ENCODE measurements around the gene CHRNA4.

Gene CHRNA4

DNA sequence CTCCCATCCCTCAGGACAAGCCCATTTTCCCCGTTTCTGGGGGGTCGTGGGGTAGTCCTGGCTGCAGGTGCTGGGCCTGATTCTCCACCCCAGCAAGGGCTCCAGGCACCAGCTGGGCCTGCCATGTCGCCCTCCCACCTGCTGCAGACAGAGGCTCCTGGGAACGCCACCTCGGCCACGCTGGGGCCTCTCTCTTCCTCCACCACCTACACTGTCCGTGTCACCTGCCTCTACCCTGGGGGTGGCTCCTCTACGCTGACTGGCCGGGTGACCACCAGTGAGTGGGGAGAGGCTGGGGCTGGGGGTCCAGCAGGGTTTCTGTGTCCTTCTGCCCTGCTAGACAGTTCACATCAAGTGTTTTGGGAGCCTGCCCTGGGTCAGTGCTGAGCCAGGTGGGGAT lies 48.9 kb downstream of the CHRNA4 start:
- no peak overlapping the region for H3K27ac ChIP-seq
- TF ChIP-seq ZFX (IDR thresholded peaks at IDR 0.05), result no peak
- TF ChIP-seq, protein P1, sequence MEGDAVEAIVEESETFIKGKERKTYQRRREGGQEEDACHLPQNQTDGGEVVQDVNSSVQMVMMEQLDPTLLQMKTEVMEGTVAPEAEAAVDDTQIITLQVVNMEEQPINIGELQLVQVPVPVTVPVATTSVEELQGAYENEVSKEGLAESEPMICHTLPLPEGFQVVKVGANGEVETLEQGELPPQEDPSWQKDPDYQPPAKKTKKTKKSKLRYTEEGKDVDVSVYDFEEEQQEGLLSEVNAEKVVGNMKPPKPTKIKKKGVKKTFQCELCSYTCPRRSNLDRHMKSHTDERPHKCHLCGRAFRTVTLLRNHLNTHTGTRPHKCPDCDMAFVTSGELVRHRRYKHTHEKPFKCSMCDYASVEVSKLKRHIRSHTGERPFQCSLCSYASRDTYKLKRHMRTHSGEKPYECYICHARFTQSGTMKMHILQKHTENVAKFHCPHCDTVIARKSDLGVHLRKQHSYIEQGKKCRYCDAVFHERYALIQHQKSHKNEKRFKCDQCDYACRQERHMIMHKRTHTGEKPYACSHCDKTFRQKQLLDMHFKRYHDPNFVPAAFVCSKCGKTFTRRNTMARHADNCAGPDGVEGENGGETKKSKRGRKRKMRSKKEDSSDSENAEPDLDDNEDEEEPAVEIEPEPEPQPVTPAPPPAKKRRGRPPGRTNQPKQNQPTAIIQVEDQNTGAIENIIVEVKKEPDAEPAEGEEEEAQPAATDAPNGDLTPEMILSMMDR (conservative IDR thresholded peaks at IDR 0.05), result no peak

GRCh38 chr20:63311833-63312243 lies 49.3 kb downstream of the CHRNA4 start:
- no peak overlapping the region for H3K27ac ChIP-seq

GRCh38 chr20:63311186-63311832 lies 49.8 kb downstream of the CHRNA4 start:
- no peak overlapping the region for H3K27ac ChIP-seq
- TF ChIP-seq ZFX (IDR thresholded peaks at IDR 0.05), result no peak
- TF ChIP-seq, protein P1 (conservative IDR thresholded peaks at IDR 0.05), result no peak

More at GRCh38 chr20:63311833-63312243, 49.3 kb downstream of the CHRNA4 start:
- no peak for TF ChIP-seq ZFX (IDR thresholded peaks at IDR 0.05)
- TF ChIP-seq, protein P1 (conservative IDR thresholded peaks at IDR 0.05), result no peak

GRCh38 chr20:63310265-63310991 lies 50.7 kb downstream of the CHRNA4 start:
- no peak overlapping the region for H3K27ac ChIP-seq
- TF ChIP-seq, protein P1 (conservative IDR thresholded peaks at IDR 0.05), result no peak
- TF ChIP-seq ZFX (IDR thresholded peaks at IDR 0.05), result no peak

DNA sequence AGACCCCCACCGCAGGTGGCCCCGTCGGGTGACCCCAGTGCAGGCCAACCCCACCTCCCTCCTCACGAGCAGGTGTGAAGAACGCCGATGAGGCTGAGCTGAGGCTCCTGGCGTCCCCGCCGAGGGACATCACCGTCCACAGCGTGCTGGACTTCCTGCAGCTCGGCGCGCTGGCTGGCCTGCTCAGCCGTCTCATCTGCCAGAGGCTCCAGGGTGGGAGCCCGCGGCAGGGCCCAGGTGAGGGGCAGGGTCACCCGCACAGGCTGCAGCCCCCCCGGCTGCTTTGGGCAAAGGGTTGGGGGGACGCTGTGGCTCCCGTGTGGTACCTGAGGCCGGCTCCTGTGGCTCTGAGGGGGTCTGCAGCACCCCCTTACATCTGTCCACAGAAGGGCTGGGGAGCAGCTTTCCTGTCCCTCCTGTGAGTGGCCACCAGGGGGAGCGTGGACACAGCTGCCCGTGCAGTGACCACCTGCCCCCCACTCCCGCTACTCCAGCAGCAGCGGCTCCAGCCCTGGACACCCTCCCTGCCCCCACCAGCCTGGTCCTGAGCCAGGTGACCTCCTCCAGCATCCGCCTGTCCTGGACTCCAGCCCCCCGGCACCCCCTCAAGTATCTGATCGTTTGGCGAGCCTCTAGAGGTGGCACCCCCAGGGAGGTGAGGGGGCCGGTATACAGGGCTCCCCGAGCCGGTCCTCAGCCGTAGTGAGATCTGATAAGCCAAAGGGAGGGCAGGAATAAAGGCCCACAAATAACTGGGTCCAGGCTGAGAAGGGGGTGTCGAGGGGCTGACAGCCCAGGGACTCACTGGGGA lies 51.7 kb downstream of the CHRNA4 start:
- TF ChIP-seq, protein P1 (conservative IDR thresholded peaks at IDR 0.05), result peak; percentile 91
- no peak for TF ChIP-seq ZFX (IDR thresholded peaks at IDR 0.05)
- H3K27ac ChIP-seq, result no peak overlapping the region

- no peak overlapping the region for H3K27ac ChIP-seq
- no peak for TF ChIP-seq ZFX (IDR thresholded peaks at IDR 0.05)
These were observed 52.8 kb downstream of the CHRNA4 start for GRCh38 chr20:63308218-63308911.

GRCh38 chr20:63307538-63308217 lies 53.5 kb downstream of the CHRNA4 start:
- TF ChIP-seq, protein P1 (conservative IDR thresholded peaks at IDR 0.05), result no peak
- H3K27ac ChIP-seq, result no peak overlapping the region

Data from C4-2B (cell line).